Activated naive CD4-positive, alpha-beta T cell treated with anti-CD3 and anti-CD28 coated beads for 36 hours (primary cell): ENCODE measurements around the gene MRPL45. TPM values are rescaled to one million over a fixed set of nuclear protein-coding genes. Genes with fewer than 3 reads are reported as not detected.

Experiments used
- CTCF ChIA-PET: fragments of 350-600 bp; sonication (Branson Sonifier 250); formaldehyde crosslinking; loops from one replicate; lab custom pipeline; 2021; ENCODE audit warnings: antibody characterized with exemption; lab: Charles Lee
- DNase-seq: peaks from one replicate; pipeline ENCODE4 v3.0.0-alpha.2; 2020
- H3K27ac Mint-ChIP-seq: one replicate; pipeline ENCODE4 v1.8.0; 2021; ENCODE audit warnings: mild to moderate bottlenecking, mixed read lengths
- H3K27me3 Mint-ChIP-seq: one replicate; pipeline ENCODE4 v1.8.0; 2021; ENCODE audit warnings: low read depth, mixed read lengths
- H3K36me3 Mint-ChIP-seq: one replicate; pipeline ENCODE4 v1.8.0; 2021; ENCODE audit warnings: low read depth, mixed read lengths
- H3K4me1 Mint-ChIP-seq: one replicate; pipeline ENCODE4 v1.8.0; 2021; ENCODE audit warnings: low read depth, mixed read lengths
- H3K4me3 Mint-ChIP-seq: one replicate; pipeline ENCODE4 v1.8.0; 2021; ENCODE audit warnings: mild to moderate bottlenecking, moderate library complexity, mixed read lengths
- H3K9me3 Mint-ChIP-seq: one replicate; pipeline ENCODE4 v1.8.0; 2021; ENCODE audit warnings: mixed read lengths
- intact Hi-C: fragments of 100-400 bp; cut with micrococcal nuclease; formaldehyde crosslinking; loops from one replicate; pipeline ENCODE4 v1.15.1; 2023
- total RNA-seq, 2 experiments: library from RNA; stranded (reverse); gene quantifications; one replicate each; pipeline ENCODE4 v1.2.3, GENCODE V29; 2021

Gene MRPL45
- total RNA-seq, 2 experiments from 2014 or later = 55.5 to 60.8 TPM

DNA sequence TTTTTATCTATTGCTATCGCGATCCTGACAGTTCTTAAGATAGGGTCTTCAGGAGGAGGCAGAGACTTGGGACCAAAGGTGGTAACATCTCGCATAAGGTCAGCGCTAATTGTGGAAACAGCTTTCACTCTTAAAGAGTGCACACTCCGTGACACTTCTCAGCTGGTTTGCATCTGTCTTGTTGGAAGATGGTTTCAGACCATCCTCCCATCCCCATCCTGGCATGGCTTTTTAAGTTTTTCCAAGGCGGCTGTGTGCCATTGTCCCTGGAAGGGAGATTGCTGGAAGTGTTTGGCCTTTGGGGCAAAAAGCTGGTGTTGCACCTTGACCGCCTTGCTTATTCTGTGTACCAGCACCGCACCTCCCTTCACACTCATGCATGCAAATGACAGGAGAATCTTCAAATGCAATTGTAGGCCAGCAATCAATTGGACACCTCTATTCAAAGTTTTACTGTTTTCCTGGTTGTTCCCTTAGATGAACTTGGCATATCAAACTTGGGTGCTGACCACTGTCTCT is 56.2 kb downstream of the MRPL45 start:
- peaks cover 49% of the 10 kb centered on the region for H3K4me1 Mint-ChIP-seq
- DNase-seq = no peak
- no peak overlapping the region for H3K27ac Mint-ChIP-seq
- no peaks in the 10 kb centered on the region for H3K27me3 Mint-ChIP-seq
- CTCF ChIA-PET = interaction anchor here (1.3 to 10.3 kb wide), 2 partner anchors 20 to 61 kb away, joined by 5 to 193 read pairs; no protein-coding TSS in a partner anchor
- intact Hi-C loops = loop anchor here (5.0 kb wide), 1 partner anchor 139 kb away; no protein-coding TSS in a partner anchor
- peak overlapping the region; percentile 70 for H3K4me3 Mint-ChIP-seq
- H3K36me3 Mint-ChIP-seq = no peaks in the 10 kb centered on the region
- no peaks in the 10 kb centered on the region for H3K9me3 Mint-ChIP-seq

DNA sequence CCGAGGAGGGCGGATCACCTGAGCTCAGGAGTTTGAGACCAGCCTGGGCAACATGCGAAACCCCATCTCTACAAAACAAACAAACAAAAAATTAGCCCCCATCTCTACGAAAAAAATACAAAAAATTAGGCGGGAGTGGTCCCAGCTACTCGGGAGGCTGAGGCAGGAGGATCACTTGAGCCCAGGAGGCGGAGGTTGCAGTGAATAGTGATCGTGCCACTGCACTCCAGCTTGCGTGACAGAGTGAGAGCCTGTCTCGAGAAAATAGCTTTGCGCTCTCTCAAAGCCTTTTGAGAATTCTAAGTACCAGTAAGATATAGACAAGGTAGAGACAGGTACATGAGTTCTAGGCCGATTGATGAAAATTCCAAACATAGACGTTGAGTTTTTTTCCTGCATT is 56.7 kb downstream of the MRPL45 start:
- peaks cover 50% of the 10 kb centered on the region for H3K4me1 Mint-ChIP-seq
- H3K27me3 Mint-ChIP-seq = no peaks in the 10 kb centered on the region
- intact Hi-C loops = loop anchor here (5.0 kb wide), 1 partner anchor 139 kb away; no protein-coding TSS in a partner anchor
- CTCF ChIA-PET = interaction anchor here (1.3 to 10.3 kb wide), 2 partner anchors 20 to 60 kb away, joined by 5 to 193 read pairs; no protein-coding TSS in a partner anchor
- no peaks in the 10 kb centered on the region for H3K9me3 Mint-ChIP-seq
- H3K27ac Mint-ChIP-seq = no peak overlapping the region
- DNase-seq = no peak
- H3K4me3 Mint-ChIP-seq = peak overlapping the region; percentile 70
- H3K36me3 Mint-ChIP-seq = no peaks in the 10 kb centered on the region

- DNase-seq = no peak
- CTCF ChIA-PET = interaction anchor here (0.9 to 10.3 kb wide), 5 partner anchors 21 to 114 kb away, joined by 3 to 193 read pairs (median 4); no protein-coding TSS in a partner anchor
- Mint-ChIP-seq H3K27ac (no peak overlapping the region), H3K9me3 (no peaks in the 10 kb centered on the region), H3K27me3 (no peaks in the 10 kb centered on the region), H3K4me3 (no peak overlapping the region), H3K4me1 (peaks cover 50% of the 10 kb centered on the region), H3K36me3 (no peaks in the 10 kb centered on the region)
- intact Hi-C loops = loop anchor here (5.0 kb wide), 1 partner anchor 138 kb away; no protein-coding TSS in a partner anchor
Observed at GRCh38 chr17:38354466-38354865, 57.5 kb downstream of the MRPL45 start.

- Mint-ChIP-seq H3K9me3 (no peaks in the 10 kb centered on the region), H3K4me3 (no peak overlapping the region), H3K27me3 (no peaks in the 10 kb centered on the region), H3K4me1 (peaks cover 46% of the 10 kb centered on the region), H3K27ac (no peak overlapping the region), H3K36me3 (no peaks in the 10 kb centered on the region)
- DNase-seq = no peak
- CTCF ChIA-PET = interaction anchor here (0.8 to 10.3 kb wide), 5 partner anchors 8 to 113 kb away, joined by 3 to 193 read pairs (median 4); no protein-coding TSS in a partner anchor
- intact Hi-C loops = no loop called here
Observed at GRCh38 chr17:38355251-38355650, 58.3 kb downstream of the MRPL45 start.

DNA sequence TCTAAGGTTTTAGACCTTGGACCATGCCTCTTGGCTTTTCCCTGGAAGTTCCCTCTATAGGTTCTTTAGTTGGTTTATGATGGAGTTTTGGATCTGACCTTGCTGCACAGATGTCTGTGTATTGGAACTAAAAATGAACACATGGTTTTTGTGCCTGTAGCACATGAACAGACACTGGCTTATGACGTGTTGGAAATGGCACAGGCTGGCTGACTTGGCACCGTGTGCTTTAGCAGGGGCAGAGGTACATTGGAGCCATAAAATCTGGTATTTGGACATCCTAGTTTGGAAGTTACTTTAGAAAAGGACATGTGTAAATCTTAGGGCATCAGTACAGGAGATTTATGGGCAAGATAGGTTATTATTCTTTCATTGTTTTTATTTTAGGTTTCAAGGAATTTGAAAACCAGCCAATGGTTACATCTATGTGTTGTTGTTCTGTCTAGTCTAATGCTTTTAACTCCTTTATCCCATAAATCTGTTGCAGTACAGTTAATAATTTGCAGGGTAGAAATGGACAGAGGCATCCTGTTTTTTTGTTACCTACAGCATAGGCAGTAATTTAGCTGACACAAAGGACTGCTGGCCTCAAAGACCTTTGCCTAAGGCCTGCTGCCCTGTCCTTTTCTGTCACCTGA is 60.6 kb downstream of the MRPL45 start:
- H3K27ac Mint-ChIP-seq = no peak overlapping the region
- peaks cover 39% of the 10 kb centered on the region for H3K4me1 Mint-ChIP-seq
- DNase-seq = no peak
- no peaks in the 10 kb centered on the region for H3K36me3 Mint-ChIP-seq
- no peak overlapping the region for H3K4me3 Mint-ChIP-seq
- no peaks in the 10 kb centered on the region for H3K27me3 Mint-ChIP-seq
- CTCF ChIA-PET = interaction anchor here (1.1 kb wide), 1 partner anchor 15 kb away, joined by 4 read pairs; no protein-coding TSS in a partner anchor
- intact Hi-C loops = no loop called here
- no peaks in the 10 kb centered on the region for H3K9me3 Mint-ChIP-seq

- no peaks in the 10 kb centered on the region for H3K27me3 Mint-ChIP-seq
- H3K4me1 Mint-ChIP-seq = peaks cover 30% of the 10 kb centered on the region
- intact Hi-C loops = no loop called here
- no peak for DNase-seq
- no peak overlapping the region for H3K4me3 Mint-ChIP-seq
- H3K27ac Mint-ChIP-seq = no peak overlapping the region
- no peaks in the 10 kb centered on the region for H3K36me3 Mint-ChIP-seq
- CTCF ChIA-PET = interaction anchor here (0.6 to 4.8 kb wide), 3 partner anchors 10 to 55 kb away, joined by 4 to 26 read pairs (median 6); no protein-coding TSS in a partner anchor
- H3K9me3 Mint-ChIP-seq = no peaks in the 10 kb centered on the region
Observed at GRCh38 chr17:38358586-38359513, 61.9 kb downstream of the MRPL45 start.

DNA sequence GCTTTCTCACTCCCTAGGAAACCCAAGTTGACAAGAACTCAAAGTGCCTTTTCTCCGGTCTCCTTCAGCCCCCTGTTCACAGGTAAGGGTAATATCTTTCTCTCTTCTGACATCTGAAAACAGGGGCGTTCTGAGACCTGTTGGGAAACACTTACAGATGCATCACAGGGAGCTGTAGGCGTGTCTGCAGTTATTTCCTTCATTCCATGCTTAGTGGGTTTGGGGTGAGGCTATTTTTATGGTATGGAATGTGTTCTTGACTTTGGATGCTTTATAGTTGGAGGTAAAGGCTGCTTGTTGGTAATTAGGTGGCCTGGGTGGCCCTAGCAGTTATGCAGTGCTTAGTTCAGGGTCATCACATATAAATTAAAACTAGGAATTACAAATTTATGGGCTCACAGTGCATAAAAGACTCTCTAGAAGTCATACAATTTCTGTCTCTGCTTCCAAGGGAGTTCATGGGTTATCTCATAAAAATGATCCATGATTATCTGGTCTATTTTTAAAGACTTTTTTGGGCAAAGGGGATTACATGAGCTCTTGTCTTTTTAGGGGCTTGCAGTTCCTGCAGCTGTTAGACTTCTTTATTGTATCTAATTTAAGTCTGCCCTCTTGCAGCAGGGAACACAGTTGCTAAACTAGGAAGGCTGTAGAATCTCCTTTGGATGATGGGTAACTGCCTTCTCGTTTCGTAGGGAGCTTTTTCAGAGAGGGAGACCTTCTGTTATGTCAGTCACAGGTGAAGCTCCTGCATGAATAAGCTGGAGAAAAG is 64.9 kb downstream of the MRPL45 start:
- Mint-ChIP-seq H3K4me1 (peaks cover 10% of the 10 kb centered on the region), H3K9me3 (no peaks in the 10 kb centered on the region), H3K27me3 (no peaks in the 10 kb centered on the region), H3K4me3 (no peak overlapping the region), H3K36me3 (peaks cover 3% of the 10 kb centered on the region), H3K27ac (no peak overlapping the region)
- CTCF ChIA-PET = interaction anchor here (4.8 kb wide), 1 partner anchor 13 kb away, joined by 26 read pairs; no protein-coding TSS in a partner anchor
- intact Hi-C loops = no loop called here
- DNase-seq = no peak

GRCh38 chr17:38363016-38363415 is 66.0 kb downstream of the MRPL45 start:
- Mint-ChIP-seq H3K4me1 (peaks cover 3% of the 10 kb centered on the region), H3K27me3 (no peaks in the 10 kb centered on the region), H3K4me3 (no peak overlapping the region), H3K27ac (no peak overlapping the region), H3K9me3 (no peaks in the 10 kb centered on the region), H3K36me3 (peaks cover 7% of the 10 kb centered on the region)
- CTCF ChIA-PET = interaction anchor here (0.5 to 5.2 kb wide), 5 partner anchors 14 to 1743 kb away, joined by 3 to 21 read pairs (median 5); no protein-coding TSS in a partner anchor
- intact Hi-C loops = no loop called here
- no peak for DNase-seq

DNA sequence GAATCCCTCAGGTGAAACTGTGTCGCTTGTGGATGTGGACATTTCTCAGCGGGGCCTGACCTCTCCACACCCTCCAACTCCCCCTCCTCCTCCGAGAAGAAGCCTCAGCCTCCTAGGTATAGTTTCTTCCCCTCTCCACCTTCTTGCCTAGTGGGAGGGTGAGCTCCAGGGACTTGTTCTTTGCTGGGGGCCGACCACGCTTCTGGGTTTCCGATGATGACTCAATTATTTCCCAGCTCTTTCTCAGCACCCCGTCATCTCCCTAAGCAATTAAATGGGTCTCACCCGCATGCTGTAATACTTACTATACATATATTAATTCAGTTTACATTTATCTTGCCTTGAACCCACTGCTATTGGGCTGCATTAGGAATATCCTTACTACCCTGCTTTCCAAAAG is 67.8 kb downstream of the MRPL45 start:
- Mint-ChIP-seq H3K27ac (no peak overlapping the region), H3K4me3 (no peak overlapping the region), H3K27me3 (no peaks in the 10 kb centered on the region), H3K9me3 (no peaks in the 10 kb centered on the region), H3K36me3 (peaks cover 14% of the 10 kb centered on the region), H3K4me1 (no peaks in the 10 kb centered on the region)
- no peak for DNase-seq
- intact Hi-C loops = no loop called here
- CTCF ChIA-PET = interaction anchor here (0.6 to 5.2 kb wide), 3 partner anchors 16 to 411 kb away, joined by 3 to 21 read pairs (median 5); no protein-coding TSS in a partner anchor

GRCh38 chr17:38369124-38369886 is 72.3 kb downstream of the MRPL45 start:
- no peaks in the 10 kb centered on the region for H3K9me3 Mint-ChIP-seq
- CTCF ChIA-PET = interaction anchor here (0.9 kb wide), 1 partner anchor 20 kb away, joined by 4 read pairs; no protein-coding TSS in a partner anchor
- H3K4me1 Mint-ChIP-seq = no peaks in the 10 kb centered on the region
- no peak overlapping the region for H3K27ac Mint-ChIP-seq
- H3K27me3 Mint-ChIP-seq = no peaks in the 10 kb centered on the region
- intact Hi-C loops = no loop called here
- no peak for DNase-seq
- H3K4me3 Mint-ChIP-seq = no peak overlapping the region
- peaks cover 27% of the 10 kb centered on the region for H3K36me3 Mint-ChIP-seq
